ENCODE measurements around the gene STX10.

DNA sequence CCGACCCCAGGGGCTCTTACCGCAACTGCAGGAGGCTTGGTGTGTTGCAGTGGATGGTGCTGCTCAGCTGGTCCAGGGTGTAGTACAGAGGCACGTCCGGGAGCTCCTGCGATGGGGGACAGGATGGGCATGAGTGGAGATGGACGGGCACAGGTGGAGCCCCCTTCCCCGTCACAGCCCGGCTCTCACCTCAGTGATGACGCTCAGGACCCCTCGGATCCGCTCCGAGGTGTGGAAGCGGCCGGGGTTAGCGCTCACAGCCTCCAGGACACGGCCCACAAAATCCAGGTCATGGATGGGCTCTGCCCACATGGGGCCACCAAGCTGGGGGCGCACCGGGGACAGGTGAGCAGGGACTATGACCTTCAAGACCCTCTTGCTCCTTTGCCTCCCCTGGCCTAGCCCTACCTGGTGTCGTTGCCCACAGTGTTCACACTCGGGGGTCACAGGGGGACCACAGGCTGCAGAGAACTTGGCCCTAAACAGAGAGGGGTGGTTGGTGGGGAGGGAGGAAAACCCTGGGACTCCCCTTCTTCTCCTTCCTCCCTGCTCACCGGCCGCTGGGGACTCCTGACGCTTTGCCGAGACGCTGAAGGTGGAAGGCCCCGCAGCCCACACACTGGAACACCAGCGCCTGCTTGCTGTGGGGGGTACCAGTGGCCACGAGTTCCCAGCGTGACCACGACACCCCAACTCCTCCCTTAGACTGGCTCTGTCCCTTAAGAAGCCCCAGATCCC is 40.6 kb downstream of the STX10 start:
- TF ChIP-seq POLR2A (IDR thresholded peaks at IDR 0.05; ENCODE audit: low read depth) (no peak), POLR2AphosphoS5 (IDR thresholded peaks at IDR 0.05) (no peak), EP300 (IDR thresholded peaks at IDR 0.05) (no peak)
- TF ChIP-seq, protein P1, sequence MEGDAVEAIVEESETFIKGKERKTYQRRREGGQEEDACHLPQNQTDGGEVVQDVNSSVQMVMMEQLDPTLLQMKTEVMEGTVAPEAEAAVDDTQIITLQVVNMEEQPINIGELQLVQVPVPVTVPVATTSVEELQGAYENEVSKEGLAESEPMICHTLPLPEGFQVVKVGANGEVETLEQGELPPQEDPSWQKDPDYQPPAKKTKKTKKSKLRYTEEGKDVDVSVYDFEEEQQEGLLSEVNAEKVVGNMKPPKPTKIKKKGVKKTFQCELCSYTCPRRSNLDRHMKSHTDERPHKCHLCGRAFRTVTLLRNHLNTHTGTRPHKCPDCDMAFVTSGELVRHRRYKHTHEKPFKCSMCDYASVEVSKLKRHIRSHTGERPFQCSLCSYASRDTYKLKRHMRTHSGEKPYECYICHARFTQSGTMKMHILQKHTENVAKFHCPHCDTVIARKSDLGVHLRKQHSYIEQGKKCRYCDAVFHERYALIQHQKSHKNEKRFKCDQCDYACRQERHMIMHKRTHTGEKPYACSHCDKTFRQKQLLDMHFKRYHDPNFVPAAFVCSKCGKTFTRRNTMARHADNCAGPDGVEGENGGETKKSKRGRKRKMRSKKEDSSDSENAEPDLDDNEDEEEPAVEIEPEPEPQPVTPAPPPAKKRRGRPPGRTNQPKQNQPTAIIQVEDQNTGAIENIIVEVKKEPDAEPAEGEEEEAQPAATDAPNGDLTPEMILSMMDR (IDR thresholded peaks at IDR 0.05): no peak

Data from esophagus muscularis mucosa (tissue), 4 donors.